ENCODE results near the gene IFT27.

IFT27 gene, protein sequence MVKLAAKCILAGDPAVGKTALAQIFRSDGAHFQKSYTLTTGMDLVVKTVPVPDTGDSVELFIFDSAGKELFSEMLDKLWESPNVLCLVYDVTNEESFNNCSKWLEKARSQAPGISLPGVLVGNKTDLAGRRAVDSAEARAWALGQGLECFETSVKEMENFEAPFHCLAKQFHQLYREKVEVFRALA

DNA sequence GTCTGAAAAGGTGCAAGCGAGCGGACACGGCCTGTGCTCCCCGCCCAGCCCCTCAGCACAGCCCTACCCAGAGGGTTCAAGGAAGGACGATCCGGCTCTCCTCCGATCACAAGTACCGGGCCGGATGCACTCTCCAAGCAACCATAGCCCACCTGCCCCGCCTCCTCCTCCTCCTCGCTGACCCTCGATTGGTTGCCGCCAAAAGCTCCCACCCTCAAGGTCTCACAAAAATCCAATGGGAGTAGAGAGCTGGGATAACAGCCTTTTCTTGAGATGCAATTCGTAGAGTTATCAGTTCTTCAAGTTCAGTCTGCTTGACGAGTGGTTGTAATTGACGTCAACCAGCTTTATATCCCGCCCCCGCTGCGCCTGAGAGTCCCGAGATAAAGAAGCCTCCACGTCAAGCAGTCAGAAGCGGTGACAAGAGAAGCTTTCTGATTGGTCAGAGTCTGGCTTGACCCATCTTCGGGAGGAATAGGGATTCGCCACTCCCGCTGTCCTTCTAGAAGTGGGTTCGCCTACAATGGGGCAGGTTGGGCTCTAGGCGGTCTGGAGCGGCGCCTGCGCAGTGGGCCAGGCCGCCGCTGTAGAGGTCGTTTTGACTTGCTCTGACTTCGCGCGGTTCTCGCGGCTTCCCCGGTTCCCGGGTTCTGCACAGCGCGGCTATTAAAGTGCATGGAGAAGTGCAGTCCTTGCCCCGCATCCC is at the start of gene IFT27:
Gene IFT27 (minus strand): TSS at position 156 of the 706 bp plus-strand sequence. CDS start 412 bp downstream, outside the sequence.
- peak; percentile 100 for DNase-seq (ENCODE audit: extremely low read depth, low read depth)
- TF ChIP-seq, protein P1, sequence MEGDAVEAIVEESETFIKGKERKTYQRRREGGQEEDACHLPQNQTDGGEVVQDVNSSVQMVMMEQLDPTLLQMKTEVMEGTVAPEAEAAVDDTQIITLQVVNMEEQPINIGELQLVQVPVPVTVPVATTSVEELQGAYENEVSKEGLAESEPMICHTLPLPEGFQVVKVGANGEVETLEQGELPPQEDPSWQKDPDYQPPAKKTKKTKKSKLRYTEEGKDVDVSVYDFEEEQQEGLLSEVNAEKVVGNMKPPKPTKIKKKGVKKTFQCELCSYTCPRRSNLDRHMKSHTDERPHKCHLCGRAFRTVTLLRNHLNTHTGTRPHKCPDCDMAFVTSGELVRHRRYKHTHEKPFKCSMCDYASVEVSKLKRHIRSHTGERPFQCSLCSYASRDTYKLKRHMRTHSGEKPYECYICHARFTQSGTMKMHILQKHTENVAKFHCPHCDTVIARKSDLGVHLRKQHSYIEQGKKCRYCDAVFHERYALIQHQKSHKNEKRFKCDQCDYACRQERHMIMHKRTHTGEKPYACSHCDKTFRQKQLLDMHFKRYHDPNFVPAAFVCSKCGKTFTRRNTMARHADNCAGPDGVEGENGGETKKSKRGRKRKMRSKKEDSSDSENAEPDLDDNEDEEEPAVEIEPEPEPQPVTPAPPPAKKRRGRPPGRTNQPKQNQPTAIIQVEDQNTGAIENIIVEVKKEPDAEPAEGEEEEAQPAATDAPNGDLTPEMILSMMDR (IDR thresholded peaks at IDR 0.05; ENCODE audit: low read depth, low read length), result no peak

DNA sequence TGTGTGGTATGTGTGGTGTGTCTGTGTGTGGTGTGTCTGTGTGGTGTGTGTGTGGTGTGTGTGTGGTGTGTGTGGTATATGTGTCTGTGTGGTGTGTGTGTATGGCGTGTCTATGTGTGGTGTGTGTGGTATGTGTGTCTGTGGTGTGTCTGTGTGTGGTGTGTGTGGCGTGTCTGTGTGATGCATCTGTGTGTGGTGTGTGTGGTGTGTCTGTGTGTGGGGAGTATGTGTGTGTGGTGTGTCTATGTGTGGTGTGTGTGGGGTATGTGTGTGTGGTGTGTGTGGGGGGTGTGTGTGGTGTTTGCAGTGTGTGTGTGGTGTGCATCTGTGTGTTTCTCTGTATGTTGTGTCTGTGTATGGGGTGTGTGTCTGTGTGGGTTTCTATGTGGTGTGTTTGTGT is 48.7 kb upstream of the IFT27 start:
- no peak for DNase-seq (ENCODE audit: extremely low read depth, low read depth)
- TF ChIP-seq, protein P1 (IDR thresholded peaks at IDR 0.05; ENCODE audit: low read depth, low read length), result no peak

DNA sequence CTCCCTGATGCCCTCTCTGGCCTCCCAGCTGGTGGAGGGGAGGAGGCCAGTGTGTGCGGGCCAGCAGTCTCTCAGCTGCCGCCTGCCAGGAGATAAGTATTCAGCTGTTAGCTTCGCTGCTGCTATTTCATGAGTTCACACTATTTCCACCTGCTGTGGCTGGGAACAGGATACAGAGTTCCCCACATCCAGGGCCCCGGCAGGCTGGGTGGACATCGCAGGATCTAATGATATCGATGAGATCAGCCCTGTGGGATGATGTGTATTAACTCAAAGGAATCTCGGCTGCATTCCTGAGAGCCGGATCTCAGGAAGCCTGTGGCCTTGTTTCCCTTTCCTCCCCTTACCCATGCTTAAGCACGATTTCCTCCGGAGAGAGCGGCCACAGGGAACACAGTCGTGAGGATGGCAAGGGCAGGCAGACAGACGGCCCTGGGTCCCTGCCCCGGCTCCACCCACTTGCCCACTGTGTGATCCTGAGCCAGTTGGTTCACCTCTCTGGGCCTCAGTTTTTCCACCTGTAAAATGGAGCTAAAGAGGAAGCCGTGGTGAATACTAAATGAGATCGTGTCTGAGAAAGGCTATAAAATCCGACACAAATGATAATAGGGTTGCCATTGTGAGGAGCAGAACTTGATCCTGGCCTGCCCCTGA is 47.4 kb upstream of the IFT27 start:
- no peak for DNase-seq (ENCODE audit: extremely low read depth, low read depth)
- TF ChIP-seq, protein P1 (IDR thresholded peaks at IDR 0.05; ENCODE audit: low read depth, low read length), result no peak

DNA sequence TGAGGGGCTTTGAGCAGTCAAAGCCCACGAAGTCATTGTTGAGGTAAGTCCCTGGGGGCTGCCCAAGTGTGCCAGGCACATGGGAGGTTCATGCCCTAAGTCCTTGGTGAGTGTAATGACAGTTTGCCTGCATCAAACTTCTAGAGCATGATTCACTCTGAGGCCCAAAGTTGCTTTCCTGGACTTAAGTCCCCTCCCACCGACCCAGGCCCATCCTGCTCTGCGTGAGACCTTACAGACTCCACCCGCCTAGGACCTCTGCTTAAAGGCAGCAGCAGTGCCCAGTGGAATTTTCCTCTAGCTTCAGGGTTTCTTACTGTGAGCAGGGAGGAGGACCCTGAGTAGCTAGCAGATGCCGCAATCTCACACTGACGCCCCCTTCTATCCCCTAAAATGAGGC is 46.7 kb upstream of the IFT27 start:
- no peak for DNase-seq (ENCODE audit: extremely low read depth, low read depth)
- TF ChIP-seq, protein P1 (IDR thresholded peaks at IDR 0.05; ENCODE audit: low read depth, low read length), result no peak

DNA sequence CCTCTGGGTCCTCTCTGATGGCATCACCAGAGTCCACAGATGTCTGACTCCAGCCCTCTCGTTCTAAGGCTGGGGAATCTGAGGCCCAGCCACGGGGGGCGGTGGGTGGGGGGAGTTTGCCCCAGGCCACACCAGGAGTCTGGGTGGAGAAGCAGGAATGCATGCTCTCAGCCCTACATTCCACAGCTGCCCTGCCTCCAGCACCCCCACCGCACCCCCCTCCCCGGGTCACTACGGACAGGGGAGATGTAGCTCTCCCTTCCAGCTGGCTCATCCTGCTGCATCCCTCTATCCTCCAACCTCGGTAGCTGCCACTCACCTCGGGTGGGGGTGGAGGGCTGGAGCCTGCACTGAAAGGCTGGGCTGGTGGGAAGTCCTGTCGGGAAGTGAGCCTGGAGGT is 43.2 kb upstream of the IFT27 start:
- no peak for DNase-seq (ENCODE audit: extremely low read depth, low read depth)
- TF ChIP-seq, protein P1 (IDR thresholded peaks at IDR 0.05; ENCODE audit: low read depth, low read length), result no peak

DNA sequence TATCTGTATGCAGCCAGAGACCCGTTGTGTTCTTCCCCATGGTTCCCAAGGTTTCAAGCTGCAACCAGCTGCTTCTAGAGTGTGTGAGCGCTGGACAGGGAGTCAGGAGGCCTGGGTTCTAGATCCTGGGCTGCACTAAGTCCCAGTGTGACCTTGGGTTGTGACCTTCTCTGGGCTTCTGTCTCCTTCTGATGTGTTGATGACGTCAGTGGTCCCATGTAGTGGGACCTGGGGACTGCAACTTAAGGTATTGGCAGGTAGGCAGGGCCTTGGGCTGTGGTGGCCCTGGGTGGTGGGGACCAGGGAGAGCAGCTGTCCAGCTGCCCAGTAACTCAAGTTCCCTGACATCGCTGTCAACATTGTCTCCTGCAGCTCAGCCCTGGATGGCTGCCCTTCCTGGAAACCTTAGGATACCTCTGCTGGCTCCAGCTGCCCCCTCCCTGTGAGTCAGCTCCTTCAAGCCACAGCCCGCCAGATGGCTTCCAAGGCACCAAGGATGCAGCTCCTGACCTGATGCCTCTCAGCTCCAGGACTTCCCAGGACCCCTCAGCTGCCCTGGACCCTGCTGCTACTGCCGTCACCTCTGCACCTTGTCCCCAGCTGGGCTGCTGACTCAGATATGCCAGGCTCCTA is 42.2 kb upstream of the IFT27 start:
- DNase-seq (ENCODE audit: extremely low read depth, low read depth), result no peak

More for the DNA sequence above, 42.2 kb upstream of the IFT27 start:
- TF ChIP-seq, protein P1 (IDR thresholded peaks at IDR 0.05; ENCODE audit: low read depth, low read length), result no peak
